Activated T-helper 17 cell treated with anti-CD3 and anti-CD28 coated beads, Interleukin-2, amount 50 U/mL, for 72 hours (primary cell): ENCODE data around the gene TLL2. TPM values are rescaled to one million over a fixed set of nuclear protein-coding genes. Genes with fewer than 3 reads are reported as not detected.

Source experiments
- ATAC-seq: fragments of 150-1000 bp; cut with Tn5 transposase; replicated peaks from 2 replicates; pipeline ENCODE4 v1.10.0; 2021; ENCODE audit warnings: mild to moderate bottlenecking, moderate library complexity
- H3K27ac Mint-ChIP-seq: one replicate; pipeline ENCODE4 v1.8.0; 2022; ENCODE audit warnings: mixed read lengths
- H3K27me3 Mint-ChIP-seq: one replicate; pipeline ENCODE4 v1.8.0; 2022; ENCODE audit warnings: mixed read lengths
- H3K36me3 Mint-ChIP-seq: one replicate; pipeline ENCODE4 v1.8.0; 2022; ENCODE audit warnings: low read depth, mild to moderate bottlenecking, mixed read lengths
- H3K4me1 Mint-ChIP-seq: one replicate; pipeline ENCODE4 v1.8.0; 2022; ENCODE audit warnings: mixed read lengths
- H3K4me3 Mint-ChIP-seq: one replicate; pipeline ENCODE4 v1.8.0; 2022; ENCODE audit warnings: mild to moderate bottlenecking, mixed read lengths
- H3K9me3 Mint-ChIP-seq: one replicate; pipeline ENCODE4 v1.8.0; 2022; ENCODE audit warnings: mixed read lengths
- total RNA-seq, 2 donors: library from RNA; stranded (reverse); gene quantifications; one replicate each; pipeline ENCODE4 v1.2.3, GENCODE V29; 2022

TLL2 gene
- total RNA-seq, 2 donors from 2014 or later, result not detected

DNA sequence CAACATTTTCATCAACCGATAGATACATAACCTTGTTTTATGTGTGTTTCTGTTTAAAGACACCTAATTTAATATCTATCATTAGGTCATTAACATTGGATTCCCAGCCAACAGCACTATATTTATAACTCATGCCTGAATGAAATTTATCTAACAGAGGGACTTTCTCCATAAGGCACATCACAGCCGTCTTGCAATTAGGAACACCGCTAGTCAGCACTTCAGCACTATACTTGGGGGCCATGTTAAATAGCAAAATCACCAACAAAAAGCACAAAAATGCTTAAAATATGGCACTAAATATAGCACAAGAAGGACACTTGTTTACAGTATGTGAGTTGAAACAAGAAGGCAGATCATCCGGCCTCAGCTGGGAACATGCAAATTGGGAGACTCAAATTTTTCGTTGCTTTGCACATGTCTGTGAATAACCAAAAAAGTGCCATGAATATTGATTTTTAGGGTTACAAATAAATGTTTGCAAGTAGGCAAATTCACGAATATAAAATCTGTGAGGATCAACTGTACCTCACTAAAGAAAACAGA lies 51.0 kb downstream of the TLL2 start:
- Mint-ChIP-seq H3K36me3 (no peaks in the 10 kb centered on the region), H3K9me3 (peaks cover 4% of the 10 kb centered on the region), H3K27me3 (peaks cover 8% of the 10 kb centered on the region), H3K27ac (no peak overlapping the region), H3K4me1 (no peaks in the 10 kb centered on the region), H3K4me3 (no peak overlapping the region)
- ATAC-seq, result no peak

DNA sequence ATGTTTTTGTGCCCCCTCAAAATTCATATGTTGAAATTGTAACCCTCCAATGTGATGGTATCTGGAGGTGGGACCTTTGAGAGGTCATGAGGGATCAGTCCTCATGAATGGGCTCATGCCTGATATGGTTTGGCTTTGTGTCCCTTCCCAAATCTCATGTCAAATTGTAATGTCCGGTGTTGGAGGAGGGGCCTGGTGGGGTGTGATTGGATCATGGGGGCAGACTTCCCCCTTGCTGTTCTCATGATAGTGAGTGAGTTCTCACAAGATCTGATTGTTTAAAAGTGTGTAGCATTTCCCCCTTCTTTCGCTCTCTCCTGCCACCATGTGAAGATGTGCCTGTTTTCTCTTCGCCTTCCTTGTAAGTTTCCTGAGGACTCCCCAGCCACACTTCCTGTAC lies 53.4 kb downstream of the TLL2 start:
- H3K27ac Mint-ChIP-seq, result no peak overlapping the region
- H3K27me3 Mint-ChIP-seq, result peaks cover 16% of the 10 kb centered on the region
- H3K4me3 Mint-ChIP-seq, result no peak overlapping the region
- H3K36me3 Mint-ChIP-seq, result no peaks in the 10 kb centered on the region
- H3K9me3 Mint-ChIP-seq, result peaks cover 4% of the 10 kb centered on the region
- ATAC-seq, result no peak
- no peaks in the 10 kb centered on the region for H3K4me1 Mint-ChIP-seq

DNA sequence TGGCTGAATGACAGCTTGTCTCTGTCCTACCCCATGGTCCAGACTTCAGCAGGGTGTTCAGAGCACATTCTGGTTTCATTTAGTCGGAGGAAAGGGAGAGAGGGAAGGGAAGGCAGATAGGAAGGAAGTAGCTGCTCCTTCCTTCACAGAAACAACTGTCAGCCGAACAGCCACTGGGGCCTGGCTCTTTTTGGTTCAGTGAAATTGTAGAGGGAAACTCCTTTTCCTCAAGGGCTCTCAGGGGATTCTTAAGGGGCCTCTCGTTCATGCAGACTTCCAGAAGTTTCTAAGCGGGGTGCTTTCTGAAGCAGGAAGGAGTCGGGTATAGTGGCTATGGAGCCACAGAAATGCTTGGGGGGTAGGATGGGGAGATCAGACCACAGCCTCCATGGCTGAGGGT lies 56.4 kb downstream of the TLL2 start:
- Mint-ChIP-seq H3K4me3 (no peak overlapping the region), H3K9me3 (peaks cover 4% of the 10 kb centered on the region), H3K4me1 (no peaks in the 10 kb centered on the region), H3K27ac (no peak overlapping the region), H3K36me3 (no peaks in the 10 kb centered on the region), H3K27me3 (peaks cover 11% of the 10 kb centered on the region)
- ATAC-seq, result no peak

DNA sequence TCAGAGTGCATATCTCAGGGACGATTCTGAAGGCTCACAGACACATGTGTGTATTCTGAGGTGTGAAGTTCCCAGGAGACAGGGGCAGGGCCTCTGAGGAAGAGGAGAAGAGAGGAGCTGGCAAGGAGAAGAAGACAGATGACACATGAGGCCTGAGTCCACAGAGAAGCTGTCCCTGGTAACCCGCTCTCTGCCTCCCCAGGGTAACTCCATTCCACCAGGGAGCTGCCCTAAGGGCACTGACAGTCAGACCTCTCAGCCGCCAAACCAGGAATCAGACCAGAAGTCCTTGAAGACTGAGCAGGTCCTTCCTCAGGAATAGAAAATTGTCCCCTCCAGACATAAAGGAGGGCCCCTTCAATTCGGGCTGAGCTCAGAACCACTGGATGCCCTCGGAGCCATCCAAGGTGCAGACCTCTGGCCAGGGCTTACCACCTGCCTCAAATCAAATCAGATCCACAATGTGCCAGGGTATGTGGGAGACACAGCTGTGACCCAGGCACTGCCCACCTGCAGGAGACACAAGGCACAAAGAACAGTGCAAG lies 57.4 kb downstream of the TLL2 start:
- H3K4me1 Mint-ChIP-seq, result no peaks in the 10 kb centered on the region
- no peak overlapping the region for H3K27ac Mint-ChIP-seq
- H3K36me3 Mint-ChIP-seq, result no peaks in the 10 kb centered on the region
- no peak for ATAC-seq
- no peak overlapping the region for H3K4me3 Mint-ChIP-seq
- H3K27me3 Mint-ChIP-seq, result peaks cover 11% of the 10 kb centered on the region
- peaks cover 4% of the 10 kb centered on the region for H3K9me3 Mint-ChIP-seq

DNA sequence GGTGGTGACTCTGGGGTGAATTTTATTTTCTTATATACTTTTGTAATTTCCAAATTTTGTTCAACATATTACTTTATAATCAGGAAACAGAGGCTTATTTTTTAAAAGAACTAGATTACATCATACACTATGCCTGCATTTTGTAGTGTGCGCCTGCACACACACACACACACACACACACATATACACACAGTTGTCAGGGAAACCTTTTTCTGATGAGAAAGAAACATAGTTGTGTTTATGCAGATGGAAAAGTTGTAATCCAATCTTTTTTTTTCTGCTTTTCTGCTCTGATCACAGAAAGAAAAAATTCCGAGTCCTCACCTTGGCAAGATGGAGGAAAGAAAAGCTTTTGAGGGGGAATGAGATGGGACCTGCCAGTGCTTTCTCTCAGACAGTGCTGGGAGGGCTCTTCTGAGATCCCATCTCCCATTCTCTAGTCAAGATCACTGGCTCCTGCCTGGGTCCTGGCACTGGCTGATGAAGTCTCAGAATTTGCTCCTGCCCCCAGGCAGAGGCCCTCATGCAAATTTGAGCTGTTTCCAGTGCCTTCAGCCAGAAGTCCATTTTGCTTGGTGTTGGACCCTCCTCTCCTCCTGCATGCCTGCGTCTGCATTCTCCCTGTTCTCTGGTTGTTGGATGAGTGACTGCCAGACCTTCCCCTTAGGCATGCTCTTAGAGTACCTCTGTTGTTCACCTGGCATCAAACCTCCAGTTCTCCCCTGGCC lies 59.7 kb downstream of the TLL2 start:
- Mint-ChIP-seq H3K27ac (no peak overlapping the region), H3K36me3 (no peaks in the 10 kb centered on the region), H3K27me3 (peaks cover 16% of the 10 kb centered on the region), H3K4me3 (no peak overlapping the region), H3K9me3 (no peaks in the 10 kb centered on the region), H3K4me1 (no peaks in the 10 kb centered on the region)
- no peak for ATAC-seq

DNA sequence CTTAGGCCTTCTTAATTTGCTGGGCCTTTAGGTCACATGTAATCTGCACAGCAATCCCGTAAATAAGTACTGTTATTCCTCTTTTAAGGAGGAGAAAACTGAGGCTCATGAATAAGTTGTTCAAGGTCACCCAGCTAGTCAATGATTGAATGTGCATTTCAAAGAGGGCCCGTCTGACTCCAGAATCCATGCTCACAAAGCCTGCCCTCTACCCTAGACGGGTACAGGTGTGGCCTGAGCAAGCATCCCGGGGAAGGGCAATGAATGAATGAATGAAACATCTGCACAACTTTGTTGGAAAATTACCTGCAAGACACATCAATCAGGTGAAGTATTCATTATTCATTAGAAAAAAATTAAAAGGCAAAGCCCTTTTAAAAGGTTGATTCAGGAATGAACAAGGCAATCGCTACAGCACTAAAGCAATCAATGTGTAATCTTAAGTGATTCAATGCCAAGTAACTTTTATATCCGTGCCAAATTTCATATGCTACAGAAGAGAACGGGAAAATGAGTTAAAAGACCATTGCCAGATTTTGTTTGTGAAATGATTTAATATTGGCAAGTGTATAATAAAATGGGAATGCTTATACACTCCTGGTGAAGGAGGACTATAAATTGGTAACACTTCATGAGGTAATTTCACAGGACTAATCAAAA lies 61.1 kb downstream of the TLL2 start:
- no peaks in the 10 kb centered on the region for H3K9me3 Mint-ChIP-seq
- H3K27ac Mint-ChIP-seq, result no peak overlapping the region
- no peaks in the 10 kb centered on the region for H3K4me1 Mint-ChIP-seq
- H3K4me3 Mint-ChIP-seq, result no peak overlapping the region
- no peak for ATAC-seq
- no peaks in the 10 kb centered on the region for H3K36me3 Mint-ChIP-seq
- peaks cover 23% of the 10 kb centered on the region for H3K27me3 Mint-ChIP-seq

DNA sequence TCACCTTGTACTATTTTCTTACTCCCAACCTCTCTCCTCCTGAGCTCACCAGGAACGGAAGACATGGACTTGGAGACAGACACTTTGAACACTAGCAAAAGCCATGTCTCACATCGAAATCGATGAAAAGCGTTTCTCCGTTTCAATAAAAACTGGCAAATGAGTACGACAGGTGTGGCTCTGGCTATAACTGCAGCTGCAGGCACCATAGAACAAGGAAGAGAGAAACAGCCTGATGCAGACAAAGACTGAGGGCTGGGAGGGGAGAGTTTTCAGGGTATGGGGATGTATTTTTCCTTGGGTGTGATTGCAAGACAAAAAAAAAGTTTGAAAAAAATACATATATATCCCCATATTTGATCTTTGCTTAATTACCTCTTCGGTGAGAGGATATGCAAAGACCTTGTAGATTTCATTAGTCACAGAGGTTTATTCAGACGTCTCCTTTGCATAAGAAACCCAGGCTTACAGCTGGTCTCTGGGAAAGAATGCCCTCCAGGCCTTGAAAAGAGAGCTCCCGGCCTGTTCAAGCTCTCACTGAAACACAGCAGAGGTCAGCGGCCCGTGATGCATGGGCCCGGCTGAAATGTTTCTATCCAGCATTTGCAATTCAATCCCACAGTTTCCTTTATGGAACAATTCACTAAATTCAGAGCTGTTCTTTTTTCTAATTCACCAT lies 63.1 kb downstream of the TLL2 start:
- H3K27me3 Mint-ChIP-seq, result peaks cover 25% of the 10 kb centered on the region
- no peak overlapping the region for H3K4me3 Mint-ChIP-seq
- H3K27ac Mint-ChIP-seq, result no peak overlapping the region
- no peak for ATAC-seq
- H3K9me3 Mint-ChIP-seq, result no peaks in the 10 kb centered on the region
- no peaks in the 10 kb centered on the region for H3K36me3 Mint-ChIP-seq
- no peaks in the 10 kb centered on the region for H3K4me1 Mint-ChIP-seq

DNA sequence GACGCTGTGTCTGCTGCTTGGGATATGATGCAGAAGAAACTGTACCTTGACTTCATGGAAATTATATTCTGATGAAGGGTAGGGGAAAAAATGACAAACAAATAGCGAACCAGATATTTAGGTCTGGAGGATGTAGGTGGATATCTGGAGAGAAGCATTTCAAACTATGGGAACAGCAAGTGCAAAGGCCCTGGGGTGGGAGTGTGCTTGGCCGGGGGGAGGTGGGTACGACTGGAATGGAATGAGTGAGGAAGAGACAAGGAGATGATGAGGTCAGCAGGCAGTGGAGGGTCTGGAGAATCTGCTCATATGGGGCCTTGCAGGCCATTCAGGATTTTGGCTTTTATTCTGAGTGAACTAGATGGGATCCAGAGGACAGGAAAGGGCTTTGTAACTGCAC lies 65.2 kb downstream of the TLL2 start:
- Mint-ChIP-seq H3K27me3 (peaks cover 28% of the 10 kb centered on the region), H3K9me3 (no peaks in the 10 kb centered on the region), H3K27ac (no peak overlapping the region), H3K36me3 (no peaks in the 10 kb centered on the region), H3K4me1 (no peaks in the 10 kb centered on the region), H3K4me3 (no peak overlapping the region)
- no peak for ATAC-seq

DNA sequence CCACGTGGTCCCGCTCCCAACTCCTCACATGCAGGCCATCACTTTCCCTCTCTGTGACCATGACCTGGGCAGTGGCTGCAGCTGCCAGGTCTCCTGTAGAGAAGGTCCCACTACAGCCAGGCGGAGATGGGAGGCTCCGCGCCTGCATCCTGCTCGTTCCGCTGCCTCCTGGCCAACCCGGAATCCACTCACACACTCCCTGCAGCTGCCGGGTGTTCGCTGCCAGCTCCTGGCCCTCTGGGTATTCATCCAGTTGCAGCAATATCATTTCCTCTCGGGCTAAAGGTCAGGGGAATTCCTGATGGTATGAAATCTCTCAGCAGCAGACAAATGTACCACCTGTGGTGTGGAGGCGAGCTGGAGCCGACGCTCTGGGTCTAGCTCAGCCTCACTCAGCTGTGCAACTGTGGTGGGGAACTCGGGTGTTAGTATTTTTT lies 65.7 kb downstream of the TLL2 start:
- H3K4me3 Mint-ChIP-seq, result no peak overlapping the region
- no peaks in the 10 kb centered on the region for H3K9me3 Mint-ChIP-seq
- no peak for ATAC-seq
- H3K4me1 Mint-ChIP-seq, result no peaks in the 10 kb centered on the region
- H3K27ac Mint-ChIP-seq, result no peak overlapping the region
- H3K36me3 Mint-ChIP-seq, result no peaks in the 10 kb centered on the region
- H3K27me3 Mint-ChIP-seq, result peaks cover 28% of the 10 kb centered on the region

DNA sequence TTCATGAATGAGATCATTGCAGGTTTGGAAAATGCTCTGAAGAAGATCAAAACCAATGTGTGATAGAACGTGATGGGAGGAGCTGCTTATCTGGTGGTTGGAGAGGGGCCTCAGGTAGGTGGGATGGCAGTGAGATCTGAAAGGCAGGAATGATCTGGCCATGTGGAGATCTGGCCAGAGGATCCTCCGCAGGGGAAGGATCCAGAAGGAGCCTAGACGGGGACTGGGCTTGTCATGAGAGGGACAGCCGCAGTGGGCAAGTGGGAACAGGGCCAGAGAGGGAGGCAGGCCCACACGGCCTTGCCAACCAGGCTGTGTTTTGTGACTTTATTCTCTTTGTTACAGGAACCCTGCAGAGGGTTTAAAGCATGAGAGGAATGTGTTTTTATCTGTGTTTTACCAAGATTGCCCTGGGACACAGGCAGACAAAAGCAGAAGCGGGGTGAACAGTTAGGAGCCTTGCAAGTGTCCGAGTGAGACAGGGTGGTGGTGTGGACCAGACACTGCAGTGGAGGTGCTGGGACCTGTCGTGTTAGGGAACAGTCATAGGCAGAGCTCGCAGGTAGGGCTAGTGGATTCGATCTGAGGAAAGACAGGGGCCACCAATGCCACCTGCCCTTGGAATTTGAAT lies 66.6 kb downstream of the TLL2 start:
- no peak overlapping the region for H3K27ac Mint-ChIP-seq
- peaks cover 28% of the 10 kb centered on the region for H3K27me3 Mint-ChIP-seq
- no peaks in the 10 kb centered on the region for H3K9me3 Mint-ChIP-seq
- H3K36me3 Mint-ChIP-seq, result no peaks in the 10 kb centered on the region
- no peak overlapping the region for H3K4me3 Mint-ChIP-seq
- H3K4me1 Mint-ChIP-seq, result no peaks in the 10 kb centered on the region
- ATAC-seq, result no peak

DNA sequence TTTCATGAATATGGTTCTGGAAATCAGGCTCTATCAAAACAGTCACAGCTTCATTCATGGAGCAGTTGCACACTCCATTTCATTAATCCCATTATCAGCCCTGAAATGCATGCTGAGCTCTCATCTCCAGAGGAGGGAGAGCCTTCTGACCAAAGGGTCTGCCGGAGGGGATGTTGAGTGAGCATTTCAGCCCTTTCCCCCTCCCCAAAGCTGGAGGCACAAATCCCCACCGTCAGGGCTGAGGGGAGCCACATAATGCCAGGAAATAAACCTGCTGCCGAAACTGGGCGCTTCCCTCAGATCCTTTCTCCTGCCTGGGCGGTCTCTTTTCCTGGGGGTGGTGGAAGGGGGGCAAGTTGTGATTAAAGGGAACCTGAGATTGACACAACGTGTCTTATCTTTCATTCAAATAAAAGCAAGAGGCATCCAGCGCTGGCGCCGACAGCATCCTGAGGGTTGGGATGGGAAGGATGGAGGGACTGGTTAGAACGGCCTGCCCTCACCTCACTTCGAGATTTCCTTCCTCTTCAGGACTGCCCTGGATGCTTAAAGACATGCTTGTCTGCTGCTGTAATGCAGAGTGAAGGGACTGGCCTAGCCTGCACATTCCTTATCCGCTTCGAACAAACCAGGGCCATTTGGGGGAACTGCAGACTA lies 71.6 kb downstream of the TLL2 start:
- no peak overlapping the region for H3K27ac Mint-ChIP-seq
- no peaks in the 10 kb centered on the region for H3K4me1 Mint-ChIP-seq
- no peaks in the 10 kb centered on the region for H3K36me3 Mint-ChIP-seq
- H3K9me3 Mint-ChIP-seq, result no peaks in the 10 kb centered on the region
- H3K27me3 Mint-ChIP-seq, result peaks cover 29% of the 10 kb centered on the region
- no peak overlapping the region for H3K4me3 Mint-ChIP-seq
- ATAC-seq, result no peak

DNA sequence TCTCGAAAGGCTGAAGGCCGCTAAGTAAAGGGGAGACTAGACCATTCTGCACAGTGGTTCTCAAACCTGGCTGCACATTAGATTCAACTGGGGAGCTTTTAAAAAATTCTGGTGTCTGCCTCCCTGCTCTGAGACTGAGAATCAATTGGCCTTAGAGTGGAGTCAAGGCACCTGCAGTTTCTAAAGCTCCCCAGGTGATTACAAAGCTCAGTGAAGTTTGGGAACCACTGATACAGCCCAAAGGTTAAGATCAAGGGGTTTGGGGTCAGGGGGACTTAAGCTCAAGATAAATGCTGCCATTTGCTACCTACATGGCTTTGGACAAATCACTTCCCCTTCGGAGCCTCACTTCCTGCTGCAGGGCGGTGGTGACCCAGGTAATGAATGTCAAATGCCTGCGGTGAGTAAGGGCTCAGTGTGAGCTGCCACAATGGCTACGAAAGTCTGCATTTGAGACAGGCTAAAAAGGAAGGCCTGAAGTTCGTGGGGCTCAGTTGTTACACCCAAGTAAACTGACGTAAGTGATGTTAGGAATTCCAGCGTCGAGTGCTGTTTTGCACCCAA lies 72.3 kb downstream of the TLL2 start:
- H3K9me3 Mint-ChIP-seq, result no peaks in the 10 kb centered on the region
- no peaks in the 10 kb centered on the region for H3K4me1 Mint-ChIP-seq
- no peak overlapping the region for H3K27ac Mint-ChIP-seq
- peaks cover 23% of the 10 kb centered on the region for H3K27me3 Mint-ChIP-seq
- H3K4me3 Mint-ChIP-seq, result no peak overlapping the region
- ATAC-seq, result no peak
- H3K36me3 Mint-ChIP-seq, result no peaks in the 10 kb centered on the region

DNA sequence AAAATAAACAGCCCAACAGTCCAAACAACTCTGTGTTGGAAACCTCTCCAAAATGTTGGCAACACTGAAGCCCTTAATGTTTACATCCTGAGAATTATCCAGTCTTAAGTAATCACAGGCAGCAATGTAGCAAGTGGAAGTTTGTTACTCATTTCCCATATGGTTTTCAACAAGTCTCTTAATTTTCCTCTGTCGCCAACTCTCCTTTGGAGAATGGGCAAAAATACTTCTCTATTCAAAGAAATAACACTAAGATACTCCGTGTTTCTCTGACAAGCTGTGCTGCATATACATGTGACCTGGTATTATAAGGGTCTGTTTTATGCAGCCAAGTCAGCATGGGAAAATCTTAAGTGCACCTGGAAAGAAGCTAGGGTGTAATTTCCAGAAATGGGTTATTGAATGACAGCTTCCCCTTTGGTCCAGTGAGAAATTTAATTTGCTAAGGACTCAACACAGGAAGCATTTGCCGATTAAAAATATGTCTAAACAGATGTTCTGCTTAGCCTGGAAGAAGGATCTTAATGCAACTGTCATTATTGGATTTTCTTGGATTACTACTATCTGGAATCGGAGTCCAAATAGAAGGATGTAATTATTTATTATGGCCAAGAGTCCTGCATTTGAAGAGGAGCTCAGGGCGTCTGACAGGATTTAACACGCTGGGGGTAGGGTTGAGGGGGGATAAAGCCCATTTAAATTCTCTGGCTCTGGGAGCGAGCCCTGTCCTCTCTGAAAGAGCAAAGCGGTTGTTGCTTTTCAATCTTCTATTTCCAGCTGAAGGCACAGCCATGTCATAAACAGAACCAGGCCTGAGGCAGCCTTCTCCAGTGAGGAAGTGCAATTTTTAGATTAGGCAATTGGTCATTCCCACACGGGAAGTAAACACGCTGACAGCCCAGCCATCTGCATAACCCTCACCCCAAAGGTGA lies 73.1 kb downstream of the TLL2 start:
- peaks cover 19% of the 10 kb centered on the region for H3K27me3 Mint-ChIP-seq
- no peaks in the 10 kb centered on the region for H3K9me3 Mint-ChIP-seq
- no peak overlapping the region for H3K27ac Mint-ChIP-seq

More for the DNA sequence above, 73.1 kb downstream of the TLL2 start:
- Mint-ChIP-seq H3K4me3 (no peak overlapping the region), H3K4me1 (no peaks in the 10 kb centered on the region), H3K36me3 (no peaks in the 10 kb centered on the region)
- no peak for ATAC-seq
